AG09309 (cell line): ENCODE measurements around the gene KLF6.

ENCODE experiments used
- DNase-seq: peaks from one replicate; pipeline ENCODE4 v3.0.0-alpha.2; 2010; ENCODE audit warnings: low read depth
- H3K4me3 ChIP-seq: 2 replicates; pipeline ENCODE4 v1.5.1; 2011; ENCODE audit warnings: mild to moderate bottlenecking, low read depth, low read length, moderate library complexity; ENCODE audit not compliant: control insufficient read depth
- CTCF ChIP-seq: IDR thresholded peaks from 2 replicates; pipeline ENCODE4 v1.5.1; 2011; ENCODE audit warnings: mild to moderate bottlenecking, low read depth, low read length, inconsistent platforms; ENCODE audit not compliant: insufficient read depth, control insufficient read depth; ENCODE audit errors: missing control alignments

Gene KLF6

GRCh38 chr10:3774814-3775695 is 10.0 kb downstream of the KLF6 start:
- TF ChIP-seq CTCF = no peak
- no peak for DNase-seq
- no peak overlapping the region for H3K4me3 ChIP-seq

- DNase-seq = no peak
- TF ChIP-seq CTCF = no peak
- H3K4me3 ChIP-seq = no peak overlapping the region
Observed at GRCh38 chr10:3774018-3774813, 10.8 kb downstream of the KLF6 start.

GRCh38 chr10:3773460-3774017 is 11.5 kb downstream of the KLF6 start:
- no peak for DNase-seq
- no peak overlapping the region for H3K4me3 ChIP-seq
- TF ChIP-seq CTCF = no peak

GRCh38 chr10:3772361-3773171 is 12.4 kb downstream of the KLF6 start:
- H3K4me3 ChIP-seq = no peak overlapping the region
- DNase-seq = no peak
- no peak for TF ChIP-seq CTCF

GRCh38 chr10:3770611-3771110 is 14.3 kb downstream of the KLF6 start:
- no peak overlapping the region for H3K4me3 ChIP-seq
- TF ChIP-seq CTCF = no peak

GRCh38 chr10:3769556-3769955 is 15.5 kb downstream of the KLF6 start:
- no peak for DNase-seq
- no peak overlapping the region for H3K4me3 ChIP-seq
- TF ChIP-seq CTCF = no peak

More at GRCh38 chr10:3770611-3771110, 14.3 kb downstream of the KLF6 start:
- DNase-seq = no peak
